Measurements from ENCODE around the gene PHKB. TPM values are rescaled to one million over a fixed set of nuclear protein-coding genes. Genes with fewer than 3 reads are reported as not detected.

Gene PHKB
- total RNA-seq, 4 donors from 2014 or later: 38.8 to 94.2 (median 55.7) TPM

- WGBS, 2 donors (ENCODE audit: low coverage in 1 of 2): 86% methylated on average over 1 of the region's 1 CpG; no CpG with 5 or more reads in 1 of the 2 donors
- no peaks in the 10 kb centered on the region for H3K4me1 ChIP-seq
- no peak for TF ChIP-seq POLR2AphosphoS5 (IDR thresholded peaks at IDR 0.05)
- TF ChIP-seq EP300 (IDR thresholded peaks at IDR 0.05): no peak
- TF ChIP-seq POLR2A (IDR thresholded peaks at IDR 0.05): no peak
- no peak for TF ChIP-seq CTCF (IDR thresholded peaks at IDR 0.05)
- H3K36me3 ChIP-seq: peaks cover 0 to 31% of the 10 kb centered on the region in 2 donors
- no peak for ATAC-seq
- H3K9me3 ChIP-seq: no peaks in the 10 kb centered on the region
- H3K4me3 ChIP-seq: no peak overlapping the region
- H3K27ac ChIP-seq: no peak overlapping the region
- H3K27me3 ChIP-seq: no peaks in the 10 kb centered on the region
Measured at GRCh38 chr16:47613251-47613650, 152.1 kb downstream of the PHKB start.

- no peak for ATAC-seq
- Histone ChIP-seq H3K4me3 (no peak overlapping the region), H3K36me3 (peaks cover 0 to 13% of the 10 kb centered on the region in 2 donors), H3K27me3 (no peaks in the 10 kb centered on the region), H3K27ac (no peak overlapping the region), H3K4me1 (no peaks in the 10 kb centered on the region), H3K9me3 (no peaks in the 10 kb centered on the region)
- 94 to 100% methylated on average over 2 to 3 of the region's 3 CpGs for WGBS, 2 donors (ENCODE audit: low coverage in 1 of 2)
- no peak for TF ChIP-seq POLR2AphosphoS5 (IDR thresholded peaks at IDR 0.05)
- TF ChIP-seq EP300 (IDR thresholded peaks at IDR 0.05): no peak
- TF ChIP-seq CTCF (IDR thresholded peaks at IDR 0.05): no peak
- no peak for TF ChIP-seq POLR2A (IDR thresholded peaks at IDR 0.05)
Measured at GRCh38 chr16:47617732-47618131, 156.6 kb downstream of the PHKB start.

- no peak for TF ChIP-seq CTCF (IDR thresholded peaks at IDR 0.05)
- no peak for TF ChIP-seq POLR2A (IDR thresholded peaks at IDR 0.05)
- no peak for TF ChIP-seq POLR2AphosphoS5 (IDR thresholded peaks at IDR 0.05)
- TF ChIP-seq EP300 (IDR thresholded peaks at IDR 0.05): no peak
- no peak for ATAC-seq
- Histone ChIP-seq H3K9me3 (no peaks in the 10 kb centered on the region), H3K36me3 (no peaks in the 10 kb centered on the region), H3K4me1 (peaks cover 0 to 11% (median 0%) of the 10 kb centered on the region in 3 donors), H3K27ac (no peak overlapping the region), H3K4me3 (no peak overlapping the region), H3K27me3 (no peaks in the 10 kb centered on the region)
- 75 to 100% methylated on average over 1 of the region's 1 CpG for WGBS, 2 donors (ENCODE audit: low coverage in 1 of 2)
Measured at GRCh38 chr16:47622451-47623176, 161.5 kb downstream of the PHKB start.

- no peak overlapping the region for H3K4me3 ChIP-seq
- H3K36me3 ChIP-seq: no peaks in the 10 kb centered on the region
- no peak for TF ChIP-seq CTCF (IDR thresholded peaks at IDR 0.05)
- 88 to 100% methylated on average over 1 of the region's 1 CpG for WGBS, 2 donors (ENCODE audit: low coverage in 1 of 2)
- ATAC-seq: no peak
- peaks cover 0 to 16% (median 0%) of the 10 kb centered on the region in 3 donors for H3K4me1 ChIP-seq
- H3K9me3 ChIP-seq: no peaks in the 10 kb centered on the region
- no peak overlapping the region for H3K27ac ChIP-seq
- no peaks in the 10 kb centered on the region for H3K27me3 ChIP-seq
Measured at GRCh38 chr16:47624563-47624962, 163.4 kb downstream of the PHKB start.

GRCh38 chr16:47625115-47625567, 164.0 kb downstream of the PHKB start:
- Histone ChIP-seq H3K27me3 (no peaks in the 10 kb centered on the region), H3K36me3 (no peaks in the 10 kb centered on the region), H3K9me3 (no peaks in the 10 kb centered on the region), H3K27ac (no peak overlapping the region), H3K4me3 (no peak overlapping the region), H3K4me1 (peaks cover 0 to 16% (median 0%) of the 10 kb centered on the region in 3 donors)
- no peak for ATAC-seq
- 88 to 100% methylated on average over 1 of the region's 1 CpG for WGBS, 2 donors (ENCODE audit: low coverage in 1 of 2)
- TF ChIP-seq EP300 (IDR thresholded peaks at IDR 0.05): no peak
- TF ChIP-seq POLR2A (IDR thresholded peaks at IDR 0.05): no peak
- no peak for TF ChIP-seq CTCF (IDR thresholded peaks at IDR 0.05)
- TF ChIP-seq POLR2AphosphoS5 (IDR thresholded peaks at IDR 0.05): no peak

All from gastroesophageal sphincter (tissue), 4 donors.